Body of pancreas (tissue), 4 donors: ENCODE results near the gene CCL3. TPM values are rescaled to one million over a fixed set of nuclear protein-coding genes. Genes with fewer than 3 reads are reported as not detected.

Source experiments
- ATAC-seq: fragments of 150-250 bp; one replicate; pipeline ENCODE4 v1.9.1; 2016
- DNase-seq, 4 donors: peaks; one replicate each; pipeline ENCODE4 v3.0.0-alpha.2; 2019
- H3K27ac ChIP-seq, 4 donors: fragments of 200-600 bp; sonication (generic); 1 replicate in 3 of 4; 2 replicates in 1 of 4; pipeline versions ENCODE4 v1.5.1 to v1.6.1; 2016 to 2019; ENCODE audit warnings: mild to moderate bottlenecking in 1 of 4, mixed read lengths in 1 of 4, moderate library complexity in 1 of 4
- H3K27me3 ChIP-seq, 2 donors: fragments of 200-600 bp; sonication (generic); one replicate each; pipeline ENCODE4 v1.6.0; 2016; ENCODE audit warnings: mild to moderate bottlenecking in 1 of 2
- H3K36me3 ChIP-seq, 2 donors: fragments of 200-600 bp; sonication (generic); replicated peaks in 1 of 2; 2 replicates each; pipeline ENCODE4 v1.5.1; 2016; ENCODE audit warnings: low read depth in 2 of 2; ENCODE audit not compliant: insufficient read depth in 1 of 2
- H3K4me1 ChIP-seq: fragments of 200-600 bp; sonication (generic); one replicate; pipeline ENCODE4 v1.6.0; 2016
- H3K4me3 ChIP-seq, 2 donors: fragments of 200-600 bp; sonication (generic); 1 replicate in 1 of 2; 2 replicates in 1 of 2; pipeline ENCODE4 v1.5.1; 2016 to 2019
- H3K9me3 ChIP-seq, 3 donors: fragments of 200-600 bp; sonication (generic); 1 replicate in 2 of 3; 2 replicates in 1 of 3; pipeline ENCODE4 v1.5.1; 2016
- CTCF ChIP-seq, 7 experiments: fragments of 450-650 bp in 4 of 7; fragments of 200-600 bp in 3 of 7; sonication (generic) in 3 of 7; IDR thresholded peaks; one replicate each; pipeline ENCODE4 v1.5.1; 2016 to 2019; ENCODE audit warnings: antibody characterized with exemption in 7 of 7
- POLR2A ChIP-seq, 3 donors: fragments of 450-650 bp; IDR thresholded peaks; one replicate each; pipeline ENCODE4 v1.6.1; 2016; ENCODE audit warnings: antibody characterized with exemption in 3 of 3, mild to moderate bottlenecking in 2 of 3
- WGBS, 2 donors: methylation state at CpG; one replicate each; pipeline ENCODE4 v1.1.5; 2017; 5-methylcytosine and 5-hydroxymethylcytosine counted together
- intact Hi-C: fragments of 100-400 bp; cut with DNase I; formaldehyde crosslinking; loops from one replicate; pipeline ENCODE4 v1.15.1; 2023
- small RNA-seq: library from RNA; depleted of rRNA; stranded (forward); fragments of <200 nt; gene quantifications from one replicate; pipeline ENCODE3, GENCODE V24; 2016
- total RNA-seq, 2 donors: library from RNA; depleted of rRNA; stranded (reverse); fragments of >200 nt; gene quantifications; one replicate each; pipeline ENCODE4 v1.1.0, GENCODE V29; 2016

The CCL3 gene
- total RNA-seq, 2 donors from 2014 or later = not detected

DNA sequence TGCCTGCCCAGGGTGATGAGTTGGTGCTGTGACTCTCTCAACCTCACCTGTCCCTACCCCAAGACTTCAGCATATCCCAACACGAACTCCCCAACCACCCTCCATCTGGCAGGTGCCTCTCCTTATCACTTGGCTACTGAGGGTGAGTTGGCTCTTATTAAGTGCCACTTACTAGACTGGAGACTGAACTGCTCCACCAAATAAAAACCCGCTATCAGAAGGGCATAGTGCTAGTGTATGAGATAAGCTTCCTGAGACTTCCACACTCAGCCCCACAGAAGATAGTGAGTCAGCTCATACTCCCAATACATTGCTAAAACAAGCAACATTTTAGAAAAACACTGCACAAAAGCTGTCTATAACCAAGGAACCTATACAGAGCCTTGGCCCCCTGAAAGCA lies 41.9 kb downstream of the CCL3 start:
- intact Hi-C loops = no loop called here
- H3K4me3 ChIP-seq = no peak overlapping the region
- ATAC-seq (no peak), DNase-seq (no peak)
- no peaks in the 10 kb centered on the region for H3K27me3 ChIP-seq
- no peak for TF ChIP-seq CTCF (IDR thresholded peaks at IDR 0.05)
- TF ChIP-seq POLR2A (IDR thresholded peaks at IDR 0.05) = no peak
- H3K9me3 ChIP-seq = no peaks in the 10 kb centered on the region
- no peak overlapping the region for H3K27ac ChIP-seq
- no peaks in the 10 kb centered on the region for H3K36me3 ChIP-seq
- H3K4me1 ChIP-seq = no peaks in the 10 kb centered on the region
- WGBS, 2 donors = 71 to 82% methylated on average over 2 of the region's 2 CpGs

Small RNAs within 50 kb of the gene (small RNA-seq; reads per million reads assigned to genes)
- not detected for gene RN7SL301P

Other genes with a start within 250 kb of the CCL3 start
- gene HEATR9, start 221.3 kb downstream of the CCL3 start, total RNA-seq = not detected
- 1 to 10 TPM in 1 of 2 donors, under 1 TPM in 1; 0.66 to 4.9 TPM for gene CCL5, start 209.8 kb downstream of the CCL3 start, total RNA-seq
- gene RDM1, start 159.4 kb downstream of the CCL3 start, total RNA-seq = not detected
- gene LYZL6, start 146.4 kb downstream of the CCL3 start, total RNA-seq = not detected
- under 1 TPM in 1 of 2 donors, not detected in 1; 0.78 TPM for gene CCL16, start 108.6 kb downstream of the CCL3 start, total RNA-seq
- gene CCL14, start 103.4 kb downstream of the CCL3 start, total RNA-seq = 1 to 10 TPM; 6.0 to 9.9 TPM
- gene CCL15, start 88.6 kb downstream of the CCL3 start, total RNA-seq = 1 to 10 TPM in 1 of 2 donors, not detected in 1; 1.0 TPM
- 1 to 10 TPM in 1 of 2 donors, not detected in 1; 2.6 TPM for gene CCL23, start 72.2 kb downstream of the CCL3 start, total RNA-seq
- gene CCL18, start 25.9 kb downstream of the CCL3 start, total RNA-seq = not detected
- gene CCL4, start 13.7 kb upstream of the CCL3 start, total RNA-seq = not detected
- not detected for gene TBC1D3B, start 86.5 kb upstream of the CCL3 start, total RNA-seq
- gene CCL3L1, start 106.6 kb upstream of the CCL3 start, total RNA-seq = 1 to 10 TPM in 1 of 2 donors, not detected in 1; 2.1 TPM
- gene CCL4L2, start 120.9 kb upstream of the CCL3 start, total RNA-seq = not detected
- not detected for gene TBC1D3I, start 174.4 kb upstream of the CCL3 start, total RNA-seq
- not detected for gene TBC1D3G, start 233.7 kb upstream of the CCL3 start, total RNA-seq